HK-2 (cell line): ENCODE measurements around the gene DDO.

Experiments
- DNase-seq: peaks from one replicate; pipeline ENCODE4 v3.0.0-alpha.2; 2018; ENCODE audit not compliant: unreplicated experiment

DDO gene

DNA sequence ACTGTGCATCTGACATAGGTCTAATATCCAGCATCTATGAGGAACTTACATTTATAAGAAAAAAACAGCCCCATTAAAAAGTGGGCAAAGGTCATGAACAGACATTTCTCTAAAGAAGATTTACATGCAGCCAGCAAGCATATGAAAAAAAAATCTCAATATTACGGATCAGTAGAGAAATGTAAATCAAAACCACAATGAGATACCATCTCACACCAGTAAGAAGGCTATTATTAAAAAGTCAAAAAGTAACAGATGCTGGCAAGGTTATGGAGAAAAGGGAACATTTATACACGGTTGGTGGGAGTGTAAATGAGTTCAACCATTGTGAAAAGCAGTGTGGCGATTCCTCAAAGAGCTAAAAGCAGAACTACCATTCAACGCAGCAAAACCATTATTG, 70.3 kb downstream of the DDO start:
- DNase-seq, result no peak

DNA sequence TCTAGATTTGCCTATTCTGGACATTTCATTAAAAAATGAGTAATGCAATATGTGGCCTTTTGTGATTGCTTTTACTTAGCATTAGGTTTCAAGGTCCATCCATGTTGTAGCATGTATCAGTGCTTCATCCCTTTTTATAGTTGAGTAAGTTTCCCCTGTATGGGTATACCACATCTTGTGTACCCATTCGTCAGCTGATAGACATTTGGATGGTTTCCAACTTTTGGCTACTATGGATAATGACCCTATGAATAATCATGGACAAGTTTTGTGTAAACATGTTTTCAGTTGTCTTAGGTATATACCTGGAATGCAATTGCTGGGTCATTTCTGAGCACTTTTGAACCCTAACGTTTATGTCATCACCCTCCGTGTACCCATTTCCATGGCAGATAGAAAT, 72.6 kb downstream of the DDO start:
- no peak for DNase-seq
